MM.1S (cell line): ENCODE measurements around the gene PEX5.

Source experiments
- DNase-seq: peaks from one replicate; pipeline ENCODE4 v3.0.0-alpha.2; 2015
- H2AFZ ChIP-seq: fragments of 300-600 bp; sonication (generic); 2 replicates; pipeline ENCODE4 v1.6.0; 2016; ENCODE audit warnings: antibody characterized with exemption, low read length
- H3F3A ChIP-seq: fragments of 300-600 bp; sonication (generic); 2 replicates; pipeline ENCODE4 v1.6.1; 2016; ENCODE audit warnings: mild to moderate bottlenecking, antibody characterized with exemption, low read length, moderate library complexity, mixed read lengths; ENCODE audit not compliant: insufficient read depth
- H3K27ac ChIP-seq: fragments of 300-600 bp; sonication (generic); 2 replicates; pipeline ENCODE4 v1.5.1; 2016; ENCODE audit warnings: mild to moderate bottlenecking, low read length
- H3K27me3 ChIP-seq: fragments of 300-600 bp; sonication (generic); replicated peaks from 2 replicates; pipeline ENCODE4 v1.6.0; 2016; ENCODE audit warnings: low read length; ENCODE audit not compliant: insufficient read depth
- H3K36me3 ChIP-seq: fragments of 300-600 bp; sonication (generic); replicated peaks from 2 replicates; pipeline ENCODE4 v1.6.1; 2016; ENCODE audit warnings: mild to moderate bottlenecking, low read length, mixed read lengths; ENCODE audit not compliant: insufficient read depth
- H3K4me1 ChIP-seq: fragments of 300-600 bp; sonication (generic); 2 replicates; pipeline ENCODE4 v1.6.1; 2016; ENCODE audit warnings: low read length, mixed read lengths
- H3K4me2 ChIP-seq: fragments of 300-600 bp; sonication (generic); 2 replicates; pipeline ENCODE4 v1.6.0; 2016; ENCODE audit warnings: low read depth, low read length
- H3K4me3 ChIP-seq: fragments of 300-600 bp; sonication (generic); 2 replicates; pipeline ENCODE4 v1.5.1; 2016; ENCODE audit warnings: low read length, mixed read lengths
- H3K79me2 ChIP-seq: fragments of 300-600 bp; sonication (generic); 2 replicates; pipeline ENCODE4 v1.6.1; 2016; ENCODE audit warnings: mixed run types, low read length, mixed read lengths
- H3K9ac ChIP-seq: fragments of 300-600 bp; sonication (generic); 2 replicates; pipeline ENCODE4 v1.6.1; 2016; ENCODE audit warnings: low read length, mixed read lengths
- H3K9me2 ChIP-seq: fragments of 300-600 bp; sonication (generic); replicated peaks from 2 replicates; pipeline ENCODE4 v1.6.1; 2016; ENCODE audit warnings: mild to moderate bottlenecking, low read length, mixed read lengths; ENCODE audit not compliant: insufficient read depth
- H3K9me3 ChIP-seq: fragments of 300-600 bp; sonication (generic); replicated peaks from 2 replicates; pipeline ENCODE4 v1.6.1; 2016; ENCODE audit warnings: mild to moderate bottlenecking, low read length, mixed read lengths; ENCODE audit not compliant: insufficient read depth
- H4K20me1 ChIP-seq: fragments of 300-600 bp; sonication (generic); 2 replicates; pipeline ENCODE4 v1.6.1; 2016; ENCODE audit warnings: mild to moderate bottlenecking, low read length, moderate library complexity, mixed read lengths; ENCODE audit not compliant: insufficient read depth
- EZH2 ChIP-seq: fragments of 300-600 bp; sonication (generic); optimal IDR thresholded peaks from 2 replicates; pipeline ENCODE3; 2017; ENCODE audit warnings: low read depth, mild to moderate bottlenecking, antibody characterized with exemption, low read length, mixed read lengths
- EZH2phosphoT487 ChIP-seq: fragments of 300-600 bp; sonication (generic); IDR thresholded peaks from 2 replicates; pipeline ENCODE4 v1.6.1; 2018; ENCODE audit warnings: antibody characterized with exemption, low read length
- TF ChIP-seq, protein P1 (sequence below): fragments of 300-600 bp; sonication (generic); IDR thresholded peaks from 2 replicates; pipeline ENCODE4 v1.5.1; 2016; ENCODE audit warnings: antibody characterized with exemption, low read length, mixed read lengths

The PEX5 gene

DNA sequence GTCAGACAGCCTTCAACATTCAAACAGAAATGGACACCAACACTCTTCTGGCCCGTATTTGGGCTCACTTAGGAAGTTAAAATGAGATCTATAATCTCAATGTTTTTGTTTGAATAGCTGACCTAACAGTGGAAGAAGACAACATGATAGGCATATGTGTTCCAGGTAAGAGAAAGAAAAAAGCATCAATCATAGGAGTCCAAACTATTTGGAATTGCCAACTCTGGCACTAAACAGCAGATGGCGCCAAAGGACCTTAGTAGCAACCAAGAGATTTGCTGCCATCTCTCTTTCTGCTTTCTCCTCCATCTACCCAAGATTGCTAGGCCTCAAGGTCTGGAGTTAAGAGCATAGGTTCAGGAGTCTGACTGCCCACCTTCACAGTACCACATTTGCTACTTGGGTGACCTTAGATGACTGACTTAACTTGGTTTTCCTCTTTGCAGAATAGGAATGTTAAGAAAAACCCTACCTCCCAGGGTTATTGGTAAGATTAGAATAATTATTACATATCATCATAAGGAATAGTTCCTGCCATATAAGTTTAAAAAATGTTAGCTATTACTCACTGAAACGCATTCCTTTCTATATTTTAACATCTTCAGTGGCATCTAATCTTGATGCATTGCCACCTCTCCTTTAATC lies 30.2 kb downstream of the PEX5 start:
- H3K4me1 ChIP-seq = no peaks in the 10 kb centered on the region
- H3K27ac ChIP-seq = no peak overlapping the region
- H3F3A ChIP-seq = no peaks in the 10 kb centered on the region
- H2AFZ ChIP-seq = no peak overlapping the region
- H3K4me3 ChIP-seq = no peak overlapping the region
- H3K4me2 ChIP-seq = no peak overlapping the region
- no peaks in the 10 kb centered on the region for H3K36me3 ChIP-seq
- H3K9me2 ChIP-seq = no peaks in the 10 kb centered on the region
- no peaks in the 10 kb centered on the region for H4K20me1 ChIP-seq
- H3K9ac ChIP-seq = no peak overlapping the region
- no peaks in the 10 kb centered on the region for H3K9me3 ChIP-seq
- peak; percentile 79 for DNase-seq
- H3K79me2 ChIP-seq = no peaks in the 10 kb centered on the region
- TF ChIP-seq EZH2phosphoT487 (no peak), EZH2 (no peak)
- TF ChIP-seq, protein P1, sequence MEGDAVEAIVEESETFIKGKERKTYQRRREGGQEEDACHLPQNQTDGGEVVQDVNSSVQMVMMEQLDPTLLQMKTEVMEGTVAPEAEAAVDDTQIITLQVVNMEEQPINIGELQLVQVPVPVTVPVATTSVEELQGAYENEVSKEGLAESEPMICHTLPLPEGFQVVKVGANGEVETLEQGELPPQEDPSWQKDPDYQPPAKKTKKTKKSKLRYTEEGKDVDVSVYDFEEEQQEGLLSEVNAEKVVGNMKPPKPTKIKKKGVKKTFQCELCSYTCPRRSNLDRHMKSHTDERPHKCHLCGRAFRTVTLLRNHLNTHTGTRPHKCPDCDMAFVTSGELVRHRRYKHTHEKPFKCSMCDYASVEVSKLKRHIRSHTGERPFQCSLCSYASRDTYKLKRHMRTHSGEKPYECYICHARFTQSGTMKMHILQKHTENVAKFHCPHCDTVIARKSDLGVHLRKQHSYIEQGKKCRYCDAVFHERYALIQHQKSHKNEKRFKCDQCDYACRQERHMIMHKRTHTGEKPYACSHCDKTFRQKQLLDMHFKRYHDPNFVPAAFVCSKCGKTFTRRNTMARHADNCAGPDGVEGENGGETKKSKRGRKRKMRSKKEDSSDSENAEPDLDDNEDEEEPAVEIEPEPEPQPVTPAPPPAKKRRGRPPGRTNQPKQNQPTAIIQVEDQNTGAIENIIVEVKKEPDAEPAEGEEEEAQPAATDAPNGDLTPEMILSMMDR = peak; percentile 91
- no peaks in the 10 kb centered on the region for H3K27me3 ChIP-seq

DNA sequence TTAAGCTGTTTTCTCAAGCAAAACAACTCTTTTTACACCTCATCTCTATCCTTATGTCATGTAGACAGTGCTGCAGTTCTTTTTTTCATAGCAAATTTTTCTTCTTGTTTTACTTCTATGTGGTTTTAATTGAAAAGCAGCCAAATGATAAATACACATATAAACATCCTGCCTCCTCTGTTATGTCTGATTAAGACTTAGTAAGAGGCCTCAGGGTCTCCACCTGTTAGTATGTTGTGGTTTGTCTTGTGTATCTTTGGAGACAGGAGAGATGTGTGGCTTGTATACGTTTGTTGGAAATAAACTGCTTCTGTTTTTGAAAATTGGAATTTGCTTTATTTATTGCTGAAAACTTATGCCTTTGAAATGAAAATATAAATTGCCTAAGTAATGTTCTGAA lies 32.0 kb downstream of the PEX5 start:
- Histone ChIP-seq H3K4me1 (no peaks in the 10 kb centered on the region), H3K36me3 (no peaks in the 10 kb centered on the region), H3K9me2 (no peaks in the 10 kb centered on the region), H3K4me3 (no peak overlapping the region), H4K20me1 (no peaks in the 10 kb centered on the region), H3K27me3 (no peaks in the 10 kb centered on the region), H3K79me2 (no peaks in the 10 kb centered on the region), H3K9ac (no peak overlapping the region), H3K27ac (no peak overlapping the region), H3K4me2 (no peak overlapping the region), H2AFZ (no peak overlapping the region), H3F3A (no peaks in the 10 kb centered on the region), H3K9me3 (no peaks in the 10 kb centered on the region)
- TF ChIP-seq EZH2 = no peak
- TF ChIP-seq, protein P1 = no peak
- no peak for TF ChIP-seq EZH2phosphoT487
- no peak for DNase-seq

DNA sequence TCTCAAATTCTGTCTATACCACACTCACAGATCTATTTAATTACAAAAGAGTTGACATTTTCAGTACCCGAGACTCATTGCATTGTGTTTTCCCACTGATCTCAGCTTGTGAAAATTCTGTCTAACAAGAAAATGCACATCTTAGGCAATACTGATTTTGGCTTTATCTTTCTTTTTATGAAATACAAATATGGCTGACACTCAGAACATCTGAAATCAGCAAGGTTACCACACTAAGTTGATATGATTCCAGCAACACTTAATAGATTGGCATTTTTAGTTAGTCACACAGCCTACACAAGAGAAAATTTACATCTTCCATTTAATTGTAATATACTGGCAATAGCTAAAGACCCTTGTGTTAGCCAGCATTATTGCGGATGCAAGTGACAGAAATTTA lies 40.3 kb downstream of the PEX5 start:
- Histone ChIP-seq H3K4me1 (no peaks in the 10 kb centered on the region), H3K9ac (no peak overlapping the region), H3K9me3 (no peaks in the 10 kb centered on the region), H3K4me2 (no peak overlapping the region), H2AFZ (no peak overlapping the region), H3K36me3 (no peaks in the 10 kb centered on the region), H3K79me2 (no peaks in the 10 kb centered on the region), H3K27ac (no peak overlapping the region), H3K27me3 (no peaks in the 10 kb centered on the region), H4K20me1 (no peaks in the 10 kb centered on the region), H3F3A (no peaks in the 10 kb centered on the region), H3K4me3 (no peak overlapping the region), H3K9me2 (no peaks in the 10 kb centered on the region)
- no peak for DNase-seq
- no peak for TF ChIP-seq EZH2phosphoT487
- TF ChIP-seq, protein P1 = no peak
- no peak for TF ChIP-seq EZH2
